ENCODE measurements around the gene GSAP.
A peak's percentile ranks its signal among the peaks of the same experiment; 100 is the strongest.

The GSAP gene

DNA sequence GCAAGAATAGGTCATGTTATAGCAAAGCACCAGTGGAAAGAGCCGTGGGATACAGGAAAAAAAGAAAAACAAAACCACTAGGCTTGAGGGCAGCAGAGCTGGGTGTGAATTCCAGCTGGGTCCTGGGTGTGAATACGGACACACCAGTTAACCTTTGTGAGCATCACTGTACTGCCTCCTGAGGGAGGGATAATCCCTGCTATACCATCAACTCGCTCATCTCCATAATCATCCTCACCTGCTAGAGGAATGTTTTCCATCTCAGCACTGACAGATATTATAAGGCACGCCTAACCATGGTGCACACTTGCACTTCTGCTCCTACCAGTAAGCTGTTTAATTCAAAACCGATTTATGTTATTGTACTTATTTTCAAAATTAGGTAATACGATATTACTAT is 62.2 kb downstream of the GSAP start:
- no peak overlapping the region for H3K4me3 ChIP-seq (ENCODE audit: low read depth, low read length)
- in situ Hi-C loops (cut with HindIII; ENCODE audit: low sequenced_read_pairs), result no loop called here
- DNase-seq (ENCODE audit: low read depth, low spot score), result no peak
- no peak for TF ChIP-seq CTCF (IDR thresholded peaks at IDR 0.05; ENCODE audit: low read depth, low read length)

GRCh38 chr7:77353407-77353721 is 62.8 kb downstream of the GSAP start:
- no peak for TF ChIP-seq CTCF (IDR thresholded peaks at IDR 0.05; ENCODE audit: low read depth, low read length)
- in situ Hi-C loops (cut with HindIII; ENCODE audit: low sequenced_read_pairs), result no loop called here
- no peak for DNase-seq (ENCODE audit: low read depth, low spot score)
- H3K4me3 ChIP-seq (ENCODE audit: low read depth, low read length), result no peak overlapping the region

DNA sequence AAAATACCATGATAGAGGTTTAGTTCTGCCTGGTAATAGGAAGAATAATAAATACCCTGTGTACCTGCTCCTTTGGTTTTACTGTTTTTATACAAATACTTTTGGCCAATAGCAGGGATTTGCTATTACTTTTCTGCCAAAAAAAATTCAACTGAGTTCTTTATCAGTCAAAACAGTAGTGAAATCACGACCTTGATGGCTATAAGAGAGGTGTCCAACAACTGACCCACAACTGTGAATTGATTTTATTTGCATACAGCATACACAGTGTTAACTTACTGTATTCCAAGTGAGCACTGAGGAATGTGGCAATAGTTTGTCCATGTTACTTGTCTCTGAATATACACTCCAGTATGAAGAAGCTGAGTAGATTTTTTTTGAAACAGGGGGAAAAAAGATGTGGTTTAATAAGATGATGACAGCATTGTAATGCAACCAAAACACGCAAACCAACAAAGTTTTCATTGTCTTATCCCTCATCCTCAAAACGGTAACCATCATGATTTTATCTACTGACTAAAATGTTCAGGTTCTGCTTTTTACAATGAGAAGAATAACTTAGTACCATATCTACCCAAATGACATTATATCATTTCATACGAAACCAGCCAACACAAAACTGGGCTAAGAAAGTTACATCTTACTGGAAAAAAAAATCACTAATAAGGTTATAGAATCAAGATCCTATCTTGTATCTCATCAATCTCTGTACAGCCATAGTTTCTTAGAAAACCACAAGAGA is 63.3 kb downstream of the GSAP start:
- H3K4me3 ChIP-seq (ENCODE audit: low read depth, low read length), result no peak overlapping the region
- DNase-seq (ENCODE audit: low read depth, low spot score), result no peak
- in situ Hi-C loops (cut with HindIII; ENCODE audit: low sequenced_read_pairs), result no loop called here
- no peak for TF ChIP-seq CTCF (IDR thresholded peaks at IDR 0.05; ENCODE audit: low read depth, low read length)

DNA sequence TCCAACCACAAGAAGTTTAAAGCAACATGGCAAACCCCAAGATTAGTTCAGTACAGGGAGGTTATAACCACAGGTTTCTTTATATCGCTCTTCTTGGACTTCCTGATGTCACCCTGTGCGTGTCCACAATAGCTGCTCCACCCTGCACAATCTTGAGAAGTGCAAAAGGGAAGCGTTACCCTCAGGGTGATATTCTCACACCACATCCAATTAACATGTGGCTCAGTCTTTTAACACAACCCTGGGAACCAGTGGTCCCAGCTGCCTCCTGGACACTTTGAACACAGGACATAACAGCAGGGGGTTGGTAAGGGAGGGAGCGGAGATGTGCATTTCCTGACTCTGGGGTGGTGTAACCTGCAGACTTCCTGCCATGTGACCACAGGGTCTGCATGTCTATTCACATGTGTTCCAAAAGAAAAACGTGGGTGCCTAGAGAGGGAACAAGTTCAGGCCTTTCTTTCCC is 64.6 kb downstream of the GSAP start:
- TF ChIP-seq CTCF (IDR thresholded peaks at IDR 0.05; ENCODE audit: low read depth, low read length), result no peak
- H3K4me3 ChIP-seq (ENCODE audit: low read depth, low read length), result no peak overlapping the region
- DNase-seq (ENCODE audit: low read depth, low spot score), result no peak
- in situ Hi-C loops (cut with HindIII; ENCODE audit: low sequenced_read_pairs), result no loop called here

GRCh38 chr7:77349141-77349540 is 67.0 kb downstream of the GSAP start:
- DNase-seq (ENCODE audit: low read depth, low spot score), result peak; percentile 19
- in situ Hi-C loops (cut with HindIII; ENCODE audit: low sequenced_read_pairs), result no loop called here
- no peak overlapping the region for H3K4me3 ChIP-seq (ENCODE audit: low read depth, low read length)
- TF ChIP-seq CTCF (IDR thresholded peaks at IDR 0.05; ENCODE audit: low read depth, low read length), result no peak

DNA sequence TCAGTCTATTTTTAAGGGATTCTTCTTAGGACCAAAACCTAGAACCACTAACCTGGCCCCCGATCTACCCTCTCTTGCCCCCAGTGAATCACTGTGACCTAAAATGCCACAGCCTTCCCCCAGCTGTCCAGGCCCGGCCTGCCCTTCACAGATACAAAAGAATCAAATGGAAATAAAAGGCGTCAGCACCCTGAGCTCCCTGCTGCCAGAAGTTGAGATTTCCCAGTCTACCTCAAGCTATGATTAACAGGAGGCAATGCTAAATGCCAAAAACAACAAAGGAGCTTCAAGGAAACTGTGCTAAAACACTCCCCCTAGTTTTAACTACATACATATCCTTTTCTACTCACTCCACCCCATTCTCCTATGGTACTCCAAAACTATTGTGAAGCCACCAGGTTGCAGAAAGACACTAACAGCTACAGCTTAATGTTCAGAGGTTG is 67.8 kb downstream of the GSAP start:
- DNase-seq (ENCODE audit: low read depth, low spot score), result peak; percentile 92
- peak; percentile 12 for TF ChIP-seq CTCF (IDR thresholded peaks at IDR 0.05; ENCODE audit: low read depth, low read length)
- H3K4me3 ChIP-seq (ENCODE audit: low read depth, low read length), result no peak overlapping the region
- in situ Hi-C loops (cut with HindIII; ENCODE audit: low sequenced_read_pairs), result no loop called here

All from astrocyte of the spinal cord (primary cell).